ENCODE data around the gene PRPF18. TPM values are rescaled to one million over a fixed set of nuclear protein-coding genes. Genes with fewer than 3 reads are reported as not detected.

The PRPF18 gene
- total RNA-seq, 4 donors from 2014 or later = 15.5 to 40.7 (median 27.4) TPM

DNA sequence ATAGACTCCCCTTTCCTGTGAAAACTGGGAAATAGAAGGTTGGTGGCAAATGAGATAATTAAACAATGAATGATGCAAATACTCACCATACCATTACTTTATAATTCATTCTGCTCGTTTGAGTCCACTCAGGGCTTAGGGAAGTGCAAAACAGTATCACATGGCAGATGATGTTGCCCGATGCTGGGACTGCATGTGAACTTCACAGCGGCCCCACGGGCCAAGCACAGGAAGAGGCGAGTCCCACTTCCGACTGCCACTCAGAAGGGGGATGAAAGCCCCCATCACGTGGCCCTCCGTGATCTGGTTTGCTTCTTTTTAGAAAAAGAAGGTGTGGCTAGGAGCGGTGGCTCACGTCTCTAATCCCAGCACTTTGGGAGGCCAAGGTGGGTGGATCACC, 71.5 kb downstream of the PRPF18 start:
- TF ChIP-seq CTCF (IDR thresholded peaks at IDR 0.05) = no peak
- TF ChIP-seq POLR2A (IDR thresholded peaks at IDR 0.05) = no peak
- peaks cover 0 to 82% (median 21%) of the 10 kb centered on the region in 3 donors for H3K36me3 ChIP-seq
- H3K9me3 ChIP-seq = no peaks in the 10 kb centered on the region
- no peaks in the 10 kb centered on the region for H3K27me3 ChIP-seq
- intact Hi-C loops (cut with DNase I) = no loop called here
- peaks cover 18 to 38% (median 21%) of the 10 kb centered on the region in 3 donors for H3K4me1 ChIP-seq
- WGBS, 2 donors = 58 to 74% methylated on average over 10 of the region's 10 CpGs
- no peak overlapping the region for H3K27ac ChIP-seq
- no peak for DNase-seq
- H3K4me3 ChIP-seq = no peak overlapping the region

DNA sequence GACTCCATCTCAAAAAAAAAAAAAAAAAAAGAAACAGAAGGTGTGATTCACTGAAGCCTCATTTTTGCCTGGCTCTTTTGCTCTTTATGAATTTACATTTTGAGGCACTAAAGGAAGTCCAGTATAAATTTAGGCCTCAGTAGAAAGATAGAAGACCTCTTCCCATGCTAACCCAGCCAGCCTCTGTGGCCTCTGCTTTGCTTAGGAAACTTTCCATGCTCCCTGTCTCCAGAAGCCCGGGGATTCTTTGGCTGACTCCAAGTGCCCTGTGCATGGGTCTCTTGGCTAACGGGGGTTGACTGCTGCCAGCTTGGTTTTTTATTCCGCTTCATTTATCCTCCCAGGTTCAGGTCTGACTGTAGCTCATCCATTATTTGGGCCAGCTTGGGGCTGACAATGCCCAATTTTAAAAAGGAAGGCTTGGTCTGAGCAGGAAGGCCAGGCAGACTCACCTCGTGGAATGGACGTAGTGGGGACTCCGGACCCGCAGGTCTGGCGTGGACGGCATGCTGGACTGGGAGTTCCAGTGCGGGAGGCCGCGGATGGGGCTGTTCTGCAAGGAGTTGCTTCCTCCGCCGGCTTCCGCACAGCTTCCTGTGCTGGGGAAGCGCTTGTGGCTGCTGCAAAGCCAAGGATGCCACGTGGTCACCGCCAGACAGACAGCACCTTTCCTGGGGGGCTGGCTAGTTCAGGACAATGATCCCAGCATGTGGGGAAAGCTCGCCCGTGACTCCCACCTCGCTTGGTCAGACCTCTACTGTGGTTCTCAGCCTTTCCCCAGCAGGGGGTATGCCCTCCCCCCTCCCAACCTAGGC, 72.3 kb downstream of the PRPF18 start:
- TF ChIP-seq POLR2A (IDR thresholded peaks at IDR 0.05) (no peak), CTCF (IDR thresholded peaks at IDR 0.05) (no peak)
- no peak for DNase-seq
- 63 to 67% methylated on average over 11 to 21 of the region's 21 CpGs for WGBS, 2 donors
- no peaks in the 10 kb centered on the region for H3K9me3 ChIP-seq
- H3K27ac ChIP-seq = peak overlapping the region in 3 of 4 donors; percentile 72 to 77 (median 76)
- peaks cover 18 to 38% (median 21%) of the 10 kb centered on the region in 3 donors for H3K4me1 ChIP-seq
- H3K36me3 ChIP-seq = peaks cover 0 to 82% (median 13%) of the 10 kb centered on the region in 3 donors
- peak overlapping the region in 1 of 4 donors; percentile 26 for H3K4me3 ChIP-seq
- no peaks in the 10 kb centered on the region for H3K27me3 ChIP-seq
- intact Hi-C loops (cut with DNase I) = no loop called here

DNA sequence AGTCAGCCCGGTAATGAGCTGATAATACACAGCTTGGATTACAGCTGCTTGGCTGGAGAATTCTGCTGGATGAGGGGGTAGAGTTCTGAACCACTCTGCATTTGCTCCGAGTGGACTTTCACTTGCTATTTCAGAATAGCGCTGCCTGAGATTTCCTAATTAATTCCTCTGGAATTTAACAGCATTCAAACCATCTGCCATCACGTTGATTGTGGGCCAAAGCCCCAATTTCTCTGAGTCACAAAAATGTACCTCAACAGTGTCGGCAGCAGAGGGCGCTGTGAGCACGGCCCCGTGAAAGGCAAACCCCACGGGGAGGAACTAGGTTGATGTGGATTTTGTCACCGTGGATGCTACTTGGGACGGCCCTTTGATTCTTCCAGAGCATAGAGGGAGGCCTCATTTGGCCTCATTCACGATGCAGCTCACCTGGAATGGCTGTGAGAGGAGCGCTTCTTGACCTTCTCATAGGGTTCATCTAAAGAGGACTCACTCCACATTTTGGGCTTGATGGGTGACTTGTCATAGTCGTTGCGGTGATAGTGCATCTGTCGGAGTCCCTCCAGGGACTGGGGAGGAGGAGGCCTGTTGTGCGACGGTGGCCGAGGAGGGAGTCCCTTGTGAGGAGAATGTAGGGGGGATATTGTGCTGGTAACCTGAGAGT, 73.3 kb downstream of the PRPF18 start:
- intact Hi-C loops (cut with DNase I) = loop anchor here (5.0 kb wide), 1 partner anchor 117 kb away; no protein-coding TSS in a partner anchor
- no peaks in the 10 kb centered on the region for H3K9me3 ChIP-seq
- WGBS, 2 donors = 19 to 65% methylated on average over 6 to 17 of the region's 19 CpGs
- H3K27me3 ChIP-seq = no peaks in the 10 kb centered on the region
- TF ChIP-seq CTCF (IDR thresholded peaks at IDR 0.05) (peak; percentile 87 to 97 (median 91)), POLR2A (IDR thresholded peaks at IDR 0.05) (no peak)
- no peak for DNase-seq
- H3K36me3 ChIP-seq = peaks cover 0 to 82% (median 12%) of the 10 kb centered on the region in 3 donors
- peaks cover 18 to 38% (median 21%) of the 10 kb centered on the region in 3 donors for H3K4me1 ChIP-seq
- peak overlapping the region in 1 of 4 donors; percentile 26 for H3K4me3 ChIP-seq
- peak overlapping the region; percentile 32 to 77 (median 74) for H3K27ac ChIP-seq

DNA sequence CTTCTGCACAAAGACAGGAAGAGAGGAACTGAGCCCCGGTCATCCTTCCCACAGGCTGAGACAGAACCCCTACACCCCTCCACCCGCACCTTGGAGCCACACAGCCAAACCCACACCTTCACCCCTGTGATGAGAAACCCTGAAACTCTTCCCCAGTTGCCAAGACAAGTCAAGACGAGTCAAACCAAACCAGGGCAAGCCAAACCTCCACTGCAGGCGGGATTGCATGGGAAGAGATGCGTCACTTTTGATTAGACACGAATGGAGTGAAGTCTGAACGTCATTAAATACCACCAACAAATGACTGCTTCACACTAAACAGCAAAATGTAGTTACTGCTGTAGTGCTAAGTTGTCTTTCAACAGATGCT, 73.8 kb downstream of the PRPF18 start:
- TF ChIP-seq POLR2A (IDR thresholded peaks at IDR 0.05) = no peak
- TF ChIP-seq CTCF (IDR thresholded peaks at IDR 0.05) = no peak
- no peak overlapping the region for H3K4me3 ChIP-seq
- peaks cover 18 to 38% (median 21%) of the 10 kb centered on the region in 3 donors for H3K4me1 ChIP-seq
- no peak for DNase-seq
- H3K27ac ChIP-seq = peak overlapping the region; percentile 32 to 77 (median 74)
- intact Hi-C loops (cut with DNase I) = loop anchor here (5.0 kb wide), 1 partner anchor 117 kb away; no protein-coding TSS in a partner anchor
- 25 to 36% methylated on average over 7 of the region's 7 CpGs for WGBS, 2 donors
- no peaks in the 10 kb centered on the region for H3K9me3 ChIP-seq
- H3K27me3 ChIP-seq = no peaks in the 10 kb centered on the region
- H3K36me3 ChIP-seq = peaks cover 0 to 82% (median 11%) of the 10 kb centered on the region in 3 donors

GRCh38 chr10:13661256-13661655, 74.5 kb downstream of the PRPF18 start:
- 52 to 55% methylated on average over 8 of the region's 8 CpGs for WGBS, 2 donors
- H3K4me1 ChIP-seq = peaks cover 18 to 38% (median 21%) of the 10 kb centered on the region in 3 donors

More at GRCh38 chr10:13661256-13661655, 74.5 kb downstream of the PRPF18 start:
- Histone ChIP-seq H3K27ac (peak overlapping the region in 3 of 4 donors; percentile 15 to 77 (median 17)), H3K36me3 (peaks cover 0 to 82% (median 14%) of the 10 kb centered on the region in 3 donors), H3K4me3 (no peak overlapping the region), H3K27me3 (no peaks in the 10 kb centered on the region), H3K9me3 (no peaks in the 10 kb centered on the region)
- no peak for TF ChIP-seq POLR2A (IDR thresholded peaks at IDR 0.05)
- TF ChIP-seq CTCF (IDR thresholded peaks at IDR 0.05) = no peak
- no peak for DNase-seq
- intact Hi-C loops (cut with DNase I) = loop anchor here (5.0 kb wide), 1 partner anchor 116 kb away; no protein-coding TSS in a partner anchor
